Tongue (tissue), 2 donors: ENCODE measurements around the gene MRPL27. TPM values are rescaled to one million over a fixed set of nuclear protein-coding genes. Genes with fewer than 3 reads are reported as not detected.
"Not testable (repeated sequence)": the region's sequence is repeated elsewhere in the genome, so short reads cannot be mapped to it uniquely, and the experiment has no call there.

ENCODE experiments used
- DNase-seq: peaks from one replicate; pipeline ENCODE4 v3.0.0-alpha.2; 2015
- total RNA-seq: library from RNA; depleted of rRNA; stranded (reverse); fragments of >200 nt; gene quantifications from one replicate; pipeline ENCODE4 v1.2.3, GENCODE V29; 2014

Gene MRPL27
- total RNA-seq, 1 donor from 2014 or later = 32.2 TPM

DNA sequence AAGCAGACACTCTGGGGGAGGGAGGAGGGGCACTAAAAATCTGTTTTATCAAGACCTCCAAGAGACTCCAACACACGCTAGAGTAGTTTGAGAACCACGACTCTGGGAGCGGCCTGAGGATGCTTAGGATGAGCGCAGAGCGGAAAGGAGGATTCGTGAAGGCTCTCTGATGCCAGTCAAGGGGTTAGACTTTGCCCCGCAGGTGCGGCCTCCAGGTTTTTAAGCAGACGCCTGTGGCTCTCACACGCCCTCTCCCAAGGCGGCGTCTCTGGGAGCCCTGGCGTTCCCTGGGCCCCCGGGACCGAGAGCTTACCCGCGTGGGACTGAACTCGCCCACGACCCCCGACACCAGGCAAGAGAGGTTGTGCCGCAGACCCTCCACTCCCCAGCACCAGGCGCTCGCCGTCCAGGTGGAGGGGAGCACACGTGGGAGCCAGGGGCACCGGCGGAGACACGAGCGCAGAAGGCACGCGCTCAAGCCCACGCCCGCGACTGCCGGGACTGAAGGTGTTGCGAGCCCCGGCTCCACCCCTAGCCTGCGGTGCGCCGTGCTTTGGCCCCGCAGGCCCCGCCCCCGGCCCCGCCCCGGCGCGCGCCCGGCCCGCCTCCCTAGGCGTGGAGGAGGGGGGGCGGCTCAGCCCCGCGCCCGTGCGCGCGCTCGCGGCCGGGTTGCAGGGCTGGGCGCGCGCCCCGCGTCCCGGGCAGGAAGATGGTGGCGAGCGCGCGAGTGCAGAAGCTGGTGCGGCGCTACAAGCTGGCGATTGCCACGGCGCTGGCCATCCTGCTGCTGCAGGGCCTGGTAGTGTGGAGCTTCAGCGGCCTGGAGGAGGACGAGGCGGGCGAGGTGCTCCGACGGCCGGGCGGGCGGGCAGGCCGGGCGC is 27.3 kb downstream of the MRPL27 start, which contains the start of gene XYLT2:
Gene XYLT2, plus strand, starts transcription at position 695 of the 881 bp plus-strand sequence. Its CDS starts 15 bp downstream, at position 710.
- DNase-seq = peak; percentile 93

GRCh38 chr17:50344731-50345365 is 28.1 kb downstream of the MRPL27 start:
- DNase-seq = peak; percentile 14

DNA sequence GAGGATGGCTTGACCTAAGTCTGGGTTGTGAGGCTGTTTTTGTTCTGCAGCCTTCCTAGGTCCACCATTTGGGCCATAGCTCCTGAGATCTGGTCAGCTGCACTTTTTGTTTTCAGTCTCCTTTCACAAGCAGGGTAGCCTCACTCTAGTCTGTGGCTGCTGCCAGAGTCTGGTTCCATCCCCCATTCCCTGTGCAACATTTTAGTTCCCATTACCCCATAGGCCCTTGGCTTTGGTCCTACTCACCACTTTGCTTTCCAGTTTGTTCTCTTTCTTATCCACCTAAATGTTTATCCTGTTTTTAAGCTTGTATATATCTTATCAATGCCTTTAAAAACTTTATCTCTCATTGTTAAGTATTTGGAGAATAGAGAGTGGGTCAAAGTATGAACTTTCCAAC is 33.6 kb downstream of the MRPL27 start:
- DNase-seq = no peak

- no peak for DNase-seq
Observed at GRCh38 chr17:50338645-50339044, 34.3 kb downstream of the MRPL27 start.

DNA sequence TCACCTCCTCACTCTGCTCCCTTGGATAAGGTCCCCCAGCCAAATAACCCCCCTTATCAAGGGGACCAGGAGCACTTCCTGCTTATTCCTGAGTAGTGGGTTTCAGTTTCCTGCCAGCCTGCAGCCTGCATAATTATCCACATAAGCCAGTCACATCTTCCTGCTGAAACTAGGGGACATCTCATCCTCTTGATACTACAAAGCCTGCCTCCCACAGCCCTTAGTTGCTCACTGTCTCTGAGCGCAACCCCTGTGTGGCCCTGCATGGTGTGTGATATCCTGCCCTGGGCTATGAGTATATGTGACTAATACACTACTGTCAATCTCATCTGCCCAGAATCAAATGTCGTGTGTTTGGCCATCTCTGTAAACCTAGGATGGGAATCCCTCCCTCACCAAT is 35.0 kb downstream of the MRPL27 start:
- no peak for DNase-seq

GRCh38 chr17:50333291-50334057 is 39.5 kb downstream of the MRPL27 start:
- not testable (repeated sequence) for DNase-seq

GRCh38 chr17:50332196-50332595 is 40.8 kb downstream of the MRPL27 start:
- no peak for DNase-seq

- no peak for DNase-seq
Observed at GRCh38 chr17:50331085-50331791, 41.7 kb downstream of the MRPL27 start.

DNA sequence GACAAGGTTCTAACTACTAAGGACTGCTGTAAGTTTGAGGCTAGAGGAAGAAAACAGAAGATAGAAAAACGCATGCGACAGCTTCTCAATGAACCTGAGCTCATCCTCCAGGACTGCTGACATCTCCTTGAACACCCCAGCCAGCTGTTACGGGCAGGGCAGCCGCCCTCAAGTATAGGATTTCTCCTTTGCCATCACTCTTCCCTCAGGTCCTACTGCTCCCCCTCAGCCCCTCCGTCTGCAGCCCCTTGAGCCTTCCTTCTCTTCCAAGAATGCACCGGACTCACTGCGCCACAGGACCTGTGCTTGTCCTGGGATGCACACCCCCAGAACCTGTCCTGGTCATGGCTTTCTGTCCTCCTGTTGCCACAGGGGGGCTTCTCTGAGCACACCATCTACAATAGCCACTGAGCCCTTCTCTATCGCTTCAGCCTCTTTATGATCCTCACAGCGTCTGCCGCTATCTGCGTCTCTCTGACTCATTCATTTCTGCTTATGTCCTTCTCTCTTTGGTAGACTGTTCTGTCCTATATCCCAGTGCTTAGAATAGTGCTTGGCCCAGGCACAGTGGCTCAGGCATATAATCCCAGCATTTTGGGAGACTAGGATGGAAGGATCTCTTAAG is 42.7 kb downstream of the MRPL27 start:
- DNase-seq = peak; percentile 68

- DNase-seq = no peak
Observed at GRCh38 chr17:50329716-50330115, 43.3 kb downstream of the MRPL27 start.

DNA sequence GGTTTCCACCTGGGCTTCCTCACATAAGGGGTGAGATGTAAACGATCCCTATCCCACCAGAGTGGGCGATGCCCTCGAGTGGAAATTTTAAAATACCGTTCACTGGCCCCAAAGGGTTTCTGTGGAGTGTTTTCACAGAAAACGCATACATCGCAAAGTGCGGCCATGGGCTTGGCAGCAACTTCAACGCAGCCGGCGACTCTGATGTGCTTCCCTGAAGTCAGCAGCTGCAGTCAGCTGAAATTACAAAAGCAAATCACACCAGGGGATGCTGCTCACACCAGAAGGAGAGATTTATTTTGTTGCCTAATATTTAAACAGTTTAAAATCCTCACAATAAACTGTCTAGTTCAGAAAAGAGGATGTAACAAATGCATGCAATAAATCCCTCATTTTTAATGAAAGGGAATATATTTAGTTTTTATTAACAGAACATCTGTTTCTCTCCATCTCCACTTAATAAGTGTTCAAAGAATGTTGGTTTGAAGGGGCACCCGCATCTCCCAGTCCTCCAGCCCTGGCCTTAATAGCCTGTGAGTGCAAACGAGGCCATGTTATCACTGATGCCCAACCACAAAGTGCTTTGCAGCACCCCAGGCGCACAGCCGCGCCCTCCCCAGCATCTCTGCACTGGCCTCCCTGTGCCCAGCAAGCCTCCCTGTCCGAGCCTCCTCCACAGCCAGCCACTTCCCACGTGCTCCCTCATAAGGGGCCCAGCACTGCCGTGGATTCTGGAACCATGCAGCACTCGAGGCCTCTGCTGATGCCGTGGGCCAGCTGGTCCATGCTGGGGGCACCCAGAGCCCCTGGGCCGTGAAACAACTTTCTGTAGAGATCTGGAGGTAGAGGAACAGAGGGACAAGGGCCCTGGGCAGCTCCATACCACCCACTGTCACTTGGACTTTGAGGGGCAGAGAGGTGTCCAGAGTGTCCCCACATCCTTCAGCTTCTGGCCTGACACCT is 44.3 kb downstream of the MRPL27 start:
- DNase-seq = peak; percentile 85

GRCh38 chr17:50326831-50327364 is 46.1 kb downstream of the MRPL27 start:
- DNase-seq = no peak

DNA sequence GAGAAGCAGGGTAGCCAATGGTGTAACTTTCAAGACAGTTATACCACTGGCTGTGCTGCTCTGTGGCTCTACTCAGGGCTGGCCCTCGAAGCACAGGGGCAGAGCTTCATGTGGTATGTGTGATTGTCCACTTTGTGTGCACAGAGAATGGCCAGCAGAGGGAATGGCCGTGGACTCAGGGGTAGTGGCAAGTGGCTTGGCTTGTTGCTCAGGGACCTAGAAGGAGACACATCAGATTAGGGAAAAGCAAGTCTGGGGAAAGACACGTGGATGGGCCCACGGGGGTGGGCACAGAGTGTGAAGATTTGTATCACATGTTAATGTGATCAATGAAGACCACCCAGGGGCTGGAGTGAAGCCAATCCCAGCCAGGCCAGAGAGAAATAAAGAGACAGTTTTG is 47.1 kb downstream of the MRPL27 start:
- DNase-seq = peak; percentile 44

- DNase-seq = no peak
Observed at GRCh38 chr17:50323060-50323459, 49.9 kb downstream of the MRPL27 start.

DNA sequence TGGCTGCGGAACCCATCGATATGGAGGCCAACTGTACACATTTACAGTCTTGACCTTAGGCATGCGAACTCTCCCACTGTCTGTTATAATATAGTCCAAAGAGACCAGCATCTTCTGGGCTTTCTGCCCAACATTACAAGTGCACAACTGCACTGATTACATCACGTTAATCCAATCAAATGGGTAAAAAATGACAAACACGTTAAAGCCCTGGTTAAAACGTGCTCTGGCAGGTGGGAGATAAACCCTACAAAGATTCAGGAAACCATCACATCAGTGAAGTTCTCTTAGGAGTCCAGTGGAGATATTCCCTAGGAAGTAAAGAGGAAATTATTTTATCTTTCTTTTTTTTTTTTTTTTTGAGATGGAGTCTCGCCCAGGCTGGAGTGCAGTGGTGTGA is 50.7 kb downstream of the MRPL27 start:
- DNase-seq = peak; percentile 50

DNA sequence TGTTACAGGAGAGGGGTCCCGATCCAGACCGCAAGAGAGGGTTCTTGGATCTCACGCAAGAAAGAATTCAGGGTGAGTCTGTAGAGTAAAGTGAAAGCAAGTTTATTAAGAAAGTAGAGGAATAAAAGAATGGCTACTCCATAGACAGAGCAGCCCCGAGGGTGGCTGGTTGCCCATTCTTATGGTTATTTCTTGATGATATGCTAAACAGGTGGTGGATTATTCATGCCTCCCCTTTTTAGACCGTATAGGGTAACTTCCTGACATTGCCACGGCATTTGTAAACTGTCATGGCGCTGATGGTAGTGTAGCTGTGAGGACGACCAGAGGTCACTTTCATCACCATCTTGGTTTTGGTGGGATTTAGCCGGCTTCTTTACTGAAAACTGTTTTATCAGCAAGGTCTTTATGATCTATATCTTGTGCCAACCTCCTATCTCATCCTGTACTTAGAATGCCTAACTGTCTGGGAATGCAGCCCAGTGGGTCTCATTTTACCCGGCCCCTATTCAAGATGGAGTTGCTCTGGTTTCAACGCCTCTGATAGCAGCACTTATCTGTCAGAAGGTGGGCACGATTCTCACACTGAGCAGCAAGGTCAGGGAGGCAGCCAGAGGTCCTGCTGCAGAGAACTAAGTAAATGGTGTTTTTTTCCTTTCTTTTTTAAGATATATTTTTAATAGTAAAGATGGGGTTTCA is 53.5 kb downstream of the MRPL27 start:
- DNase-seq = peak; percentile 81

GRCh38 chr17:50318501-50319285 is 54.3 kb downstream of the MRPL27 start:
- DNase-seq = peak; percentile 78
